WTC11 (cell line): ENCODE results near the gene FPR1. TPM values are rescaled to one million over a fixed set of nuclear protein-coding genes. Genes with fewer than 3 reads are reported as not detected.

Source experiments
- AR ChIP-seq: fragments of 250-450 bp; sonication (Bioruptor Pico); IDR thresholded peaks from 2 replicates; pipeline ENCODE4 v1.9.0; 2021; ENCODE audit warnings: mild to moderate bottlenecking
- ATF2 ChIP-seq: sonication (generic); formaldehyde crosslinking; IDR thresholded peaks from 2 replicates; pipeline ENCODE4 v1.8.1; 2022; ENCODE audit warnings: low read depth, missing genetic modification reagents, borderline replicate concordance
- CREM ChIP-seq: sonication (generic); formaldehyde crosslinking; IDR thresholded peaks from 2 replicates; pipeline ENCODE4 v1.8.1; 2022; ENCODE audit warnings: mild to moderate bottlenecking, missing genetic modification reagents, moderate library complexity
- E2F5 ChIP-seq: sonication (generic); formaldehyde crosslinking; IDR thresholded peaks from 2 replicates; pipeline ENCODE4 v1.8.1; 2022; ENCODE audit warnings: mild to moderate bottlenecking, moderate library complexity, missing genetic modification reagents
- EMX1 ChIP-seq: fragments of 250-450 bp; sonication (Bioruptor Pico); IDR thresholded peaks from 2 replicates; pipeline ENCODE4 v1.8.0; 2021; ENCODE audit warnings: mild to moderate bottlenecking
- ERG ChIP-seq: fragments of 250-450 bp; sonication (Bioruptor Pico); IDR thresholded peaks from 2 replicates; pipeline ENCODE4 v1.8.0; 2021; ENCODE audit warnings: mild to moderate bottlenecking
- FOXJ3 ChIP-seq: sonication (generic); formaldehyde crosslinking; IDR thresholded peaks from 2 replicates; pipeline ENCODE4 v1.9.0; 2021; ENCODE audit warnings: missing genetic modification reagents, mild to moderate bottlenecking, borderline replicate concordance
- FOXP4 ChIP-seq: sonication (generic); formaldehyde crosslinking; IDR thresholded peaks from 2 replicates; pipeline ENCODE4 v1.8.0; 2022; ENCODE audit warnings: mild to moderate bottlenecking, missing genetic modification reagents
- GTF2I ChIP-seq: fragments of 250-450 bp; sonication (Bioruptor Pico); conservative IDR thresholded peaks from 2 replicates; pipeline ENCODE4 v1.4.0; 2021; ENCODE audit warnings: mild to moderate bottlenecking
- HMGXB4 ChIP-seq: sonication (generic); formaldehyde crosslinking; IDR thresholded peaks from 2 replicates; pipeline ENCODE4 v1.8.1; 2023; ENCODE audit warnings: mild to moderate bottlenecking, moderate library complexity, missing genetic modification reagents
- IRF2 ChIP-seq: sonication (generic); formaldehyde crosslinking; IDR thresholded peaks from 2 replicates; pipeline ENCODE4 v1.8.0; 2022; ENCODE audit warnings: low read depth, missing genetic modification reagents, borderline replicate concordance
- KAT7 ChIP-seq: sonication (generic); formaldehyde crosslinking; IDR thresholded peaks from 2 replicates; pipeline ENCODE4 v1.8.1; 2023; ENCODE audit warnings: missing genetic modification reagents, mild to moderate bottlenecking, borderline replicate concordance
- MXD4 ChIP-seq: fragments of 250-450 bp; sonication (Bioruptor Pico); IDR thresholded peaks from 2 replicates; pipeline ENCODE4 v1.8.0; 2021; ENCODE audit warnings: mild to moderate bottlenecking, moderate library complexity, borderline replicate concordance
- NR1H2 ChIP-seq: sonication (generic); formaldehyde crosslinking; IDR thresholded peaks from 2 replicates; pipeline ENCODE4 v1.9.0; 2021; ENCODE audit warnings: mild to moderate bottlenecking, moderate library complexity, missing genetic modification reagents
- NR3C1 ChIP-seq: sonication (generic); formaldehyde crosslinking; conservative IDR thresholded peaks from 2 replicates; pipeline ENCODE4 v1.8.1; 2023; ENCODE audit warnings: low read depth, mild to moderate bottlenecking, missing genetic modification reagents
- PRDM15 ChIP-seq: sonication (generic); formaldehyde crosslinking; IDR thresholded peaks from 2 replicates; pipeline ENCODE4 v1.8.0; 2022; ENCODE audit warnings: missing genetic modification reagents
- STAT6 ChIP-seq: sonication (generic); formaldehyde crosslinking; conservative IDR thresholded peaks from 2 replicates; pipeline ENCODE4 v1.8.1; 2023; ENCODE audit warnings: mild to moderate bottlenecking, low read depth, missing genetic modification reagents, moderate library complexity
- TCF7 ChIP-seq: sonication (generic); formaldehyde crosslinking; IDR thresholded peaks from 2 replicates; pipeline ENCODE4 v1.8.0; 2022; ENCODE audit warnings: mild to moderate bottlenecking, low read depth, missing genetic modification reagents, moderate library complexity
- ZBTB21 ChIP-seq: sonication (generic); formaldehyde crosslinking; IDR thresholded peaks from 2 replicates; pipeline ENCODE4 v1.8.1; 2023; ENCODE audit warnings: mild to moderate bottlenecking, missing genetic modification reagents, borderline replicate concordance
- ZMAT4 ChIP-seq: fragments of 250-450 bp; sonication (Bioruptor Pico); IDR thresholded peaks from 2 replicates; pipeline ENCODE4 v1.9.0; 2021; ENCODE audit warnings: mild to moderate bottlenecking
- total RNA-seq: library from RNA; stranded (reverse); gene quantifications from 3 replicates; pipeline ENCODE4 v1.2.3, GENCODE V29; 2021

Gene FPR1
- total RNA-seq, 1 experiment from 2014 or later = 0.72 TPM

- TF ChIP-seq AR (CRISPR knock-in tag) (no peak), FOXP4 (CRISPR knock-in tag) (no peak), MXD4 (CRISPR knock-in tag) (no peak), EMX1 (no peak), ZMAT4 (CRISPR knock-in tag) (no peak), GTF2I (CRISPR knock-in tag) (peak; percentile 83; the same call in 1 of the 2 replicates), NR3C1 (peak; percentile 73; the same call in 1 of the 2 replicates), CREM (CRISPR knock-in tag) (no peak), ATF2 (CRISPR knock-in tag) (no peak), E2F5 (0 out of 2 replicates have a peak, but pooled peaks have one; percentile 38), IRF2 (CRISPR knock-in tag) (no peak), ERG (CRISPR knock-in tag) (no peak; the same call in 1 of the 2 replicates), KAT7 (0 out of 2 replicates have a peak, but pooled peaks have one; percentile 77), NR1H2 (CRISPR knock-in tag) (no peak), FOXJ3 (CRISPR knock-in tag) (no peak), PRDM15 (CRISPR knock-in tag) (peak; percentile 17; the same call in 1 of the 2 replicates), HMGXB4 (CRISPR knock-in tag) (no peak; the same call in none of the 2 replicates), STAT6 (CRISPR knock-in tag) (no peak), TCF7 (CRISPR knock-in tag) (no peak), ZBTB21 (CRISPR knock-in tag) (peak; percentile 54; the same call in 1 of the 2 replicates)
These were observed 32.3 kb downstream of the FPR1 start (continued) for GRCh38 chr19:51719251-51719988.
